ENCODE measurements around the gene ALKBH4. TPM values are rescaled to one million over a fixed set of nuclear protein-coding genes. Genes with fewer than 3 reads are reported as not detected.

ALKBH4 gene
- polyA plus RNA-seq, 1 donor from 2014 or later = 27.2 TPM

GRCh38 chr7:102413611-102414010, 51.1 kb downstream of the ALKBH4 start:
- no peaks in the 10 kb centered on the region for H4K20me1 ChIP-seq (ENCODE audit: insufficient read depth)
- H3K27me3 ChIP-seq (ENCODE audit: insufficient read depth, low read depth, low read length) = no peaks in the 10 kb centered on the region
- H3K36me3 ChIP-seq (ENCODE audit: insufficient read depth, low read length) = no peaks in the 10 kb centered on the region

GRCh38 chr7:102413091-102413490, 51.6 kb downstream of the ALKBH4 start:
- peaks cover 3% of the 10 kb centered on the region for H3K36me3 ChIP-seq (ENCODE audit: insufficient read depth, low read length)
- no peak overlapping the region for H3K9ac ChIP-seq (ENCODE audit: low read length)
- no peaks in the 10 kb centered on the region for H3K27me3 ChIP-seq (ENCODE audit: insufficient read depth, low read depth, low read length)
- H3K4me2 ChIP-seq (ENCODE audit: low read length) = no peak overlapping the region
- TF ChIP-seq POLR2AphosphoS5 (IDR thresholded peaks at IDR 0.05) = no peak
- no peak for TF ChIP-seq MXI1 (conservative IDR thresholded peaks at IDR 0.05; ENCODE audit: poor library complexity, severe bottlenecking)
- TF ChIP-seq TAF1 (IDR thresholded peaks at IDR 0.05; ENCODE audit: low read depth) = no peak
- no peaks in the 10 kb centered on the region for H3F3A ChIP-seq (ENCODE audit: insufficient read depth, low read length, poor library complexity, severe bottlenecking)
- no peaks in the 10 kb centered on the region for H3K9me2 ChIP-seq (ENCODE audit: insufficient read depth, low read length)
- no peaks in the 10 kb centered on the region for H3K9me3 ChIP-seq (ENCODE audit: low read length)
- no peak overlapping the region for H3K4me3 ChIP-seq (ENCODE audit: low read length)
- no peaks in the 10 kb centered on the region for H4K20me1 ChIP-seq (ENCODE audit: insufficient read depth)
- no peaks in the 10 kb centered on the region for H3K79me2 ChIP-seq (replicated peaks; ENCODE audit: insufficient read depth, low read length)
- no peak overlapping the region for H3K27ac ChIP-seq (ENCODE audit: low read length)
- H2AFZ ChIP-seq (ENCODE audit: low read depth, low read length) = no peak overlapping the region

More at GRCh38 chr7:102413611-102414010, 51.1 kb downstream of the ALKBH4 start:
- TF ChIP-seq CTCF (IDR thresholded peaks at IDR 0.05; ENCODE audit: poor library complexity, severe bottlenecking) (no peak), MXI1 (conservative IDR thresholded peaks at IDR 0.05; ENCODE audit: poor library complexity, severe bottlenecking) (no peak), EP300 (conservative IDR thresholded peaks at IDR 0.05; ENCODE audit: poor library complexity, severe bottlenecking) (no peak), REST (IDR thresholded peaks at IDR 0.05; ENCODE audit: borderline replicate concordance) (no peak), TAF1 (IDR thresholded peaks at IDR 0.05; ENCODE audit: low read depth) (no peak), SMC3 (conservative IDR thresholded peaks at IDR 0.05; ENCODE audit: poor library complexity) (no peak), EZH2 (IDR thresholded peaks at IDR 0.05; ENCODE audit: borderline replicate concordance, insufficient read depth, low read length, poor library complexity, severe bottlenecking) (no peak), POLR2AphosphoS5 (IDR thresholded peaks at IDR 0.05) (no peak), RAD21 (conservative IDR thresholded peaks at IDR 0.05) (no peak)
- Histone ChIP-seq H3F3A (ENCODE audit: insufficient read depth, low read length, poor library complexity, severe bottlenecking) (no peaks in the 10 kb centered on the region), H3K79me2 (replicated peaks; ENCODE audit: insufficient read depth, low read length) (no peaks in the 10 kb centered on the region), H3K4me3 (ENCODE audit: low read length) (no peak overlapping the region), H3K9ac (ENCODE audit: low read length) (no peak overlapping the region), H3K4me2 (ENCODE audit: low read length) (no peak overlapping the region), H3K9me3 (ENCODE audit: low read length) (no peaks in the 10 kb centered on the region), H3K9me2 (ENCODE audit: insufficient read depth, low read length) (no peaks in the 10 kb centered on the region), H2AFZ (ENCODE audit: low read depth, low read length) (no peak overlapping the region), H3K27ac (ENCODE audit: low read length) (no peak overlapping the region)

GRCh38 chr7:102412548-102412947, 52.1 kb downstream of the ALKBH4 start:
- H4K20me1 ChIP-seq (ENCODE audit: insufficient read depth) = no peaks in the 10 kb centered on the region

More at GRCh38 chr7:102412548-102412947, 52.1 kb downstream of the ALKBH4 start:
- no peak overlapping the region for H3K4me3 ChIP-seq (ENCODE audit: low read length)
- H3K9me3 ChIP-seq (ENCODE audit: low read length) = no peaks in the 10 kb centered on the region
- H3F3A ChIP-seq (ENCODE audit: insufficient read depth, low read length, poor library complexity, severe bottlenecking) = no peaks in the 10 kb centered on the region
- no peak overlapping the region for H2AFZ ChIP-seq (ENCODE audit: low read depth, low read length)
- H3K79me2 ChIP-seq (replicated peaks; ENCODE audit: insufficient read depth, low read length) = no peaks in the 10 kb centered on the region
- peaks cover 3% of the 10 kb centered on the region for H3K36me3 ChIP-seq (ENCODE audit: insufficient read depth, low read length)
- no peaks in the 10 kb centered on the region for H3K27me3 ChIP-seq (ENCODE audit: insufficient read depth, low read depth, low read length)
- H3K4me2 ChIP-seq (ENCODE audit: low read length) = no peak overlapping the region
- TF ChIP-seq POLR2AphosphoS5 (IDR thresholded peaks at IDR 0.05) (no peak), TAF1 (IDR thresholded peaks at IDR 0.05; ENCODE audit: low read depth) (no peak), SMC3 (conservative IDR thresholded peaks at IDR 0.05; ENCODE audit: poor library complexity) (no peak), MXI1 (conservative IDR thresholded peaks at IDR 0.05; ENCODE audit: poor library complexity, severe bottlenecking) (no peak), EP300 (conservative IDR thresholded peaks at IDR 0.05; ENCODE audit: poor library complexity, severe bottlenecking) (no peak), REST (IDR thresholded peaks at IDR 0.05; ENCODE audit: borderline replicate concordance) (no peak)
- H3K27ac ChIP-seq (ENCODE audit: low read length) = no peak overlapping the region
- no peak overlapping the region for H3K9ac ChIP-seq (ENCODE audit: low read length)
- no peaks in the 10 kb centered on the region for H3K9me2 ChIP-seq (ENCODE audit: insufficient read depth, low read length)
